Melanocyte of skin (primary cell): ENCODE results near the gene ALG3. TPM values are rescaled to one million over a fixed set of nuclear protein-coding genes. Genes with fewer than 3 reads are reported as not detected.

ENCODE experiments used
- small RNA-seq, 2 donors: library from RNA; depleted of rRNA; stranded (forward); fragments of <200 nt; gene quantifications; one replicate each; pipeline ENCODE3, GENCODE V24; 2012
- total RNA-seq, 2 donors: library from RNA; depleted of rRNA; stranded (reverse); fragments of >200 nt; gene quantifications; 2 replicates each; pipeline ENCODE4 v1.2.3, GENCODE V29; 2012

The ALG3 gene
- 10 to 100 TPM; 68.8 to 88.9 TPM for total RNA-seq

GRCh38 chr3:184248454-184249411 lies at the start of gene ALG3:
Gene ALG3, minus strand, starts transcription at chr3:184248962. Its CDS starts 22 bp downstream, at chr3:184248940.

GRCh38 chr3:184275961-184276910 lies 27.5 kb upstream of the ALG3 start, which contains the start of gene ECE2:
Gene ECE2, plus strand, starts transcription at chr3:184276022. Its CDS starts 132 bp downstream, at chr3:184276154.

DNA sequence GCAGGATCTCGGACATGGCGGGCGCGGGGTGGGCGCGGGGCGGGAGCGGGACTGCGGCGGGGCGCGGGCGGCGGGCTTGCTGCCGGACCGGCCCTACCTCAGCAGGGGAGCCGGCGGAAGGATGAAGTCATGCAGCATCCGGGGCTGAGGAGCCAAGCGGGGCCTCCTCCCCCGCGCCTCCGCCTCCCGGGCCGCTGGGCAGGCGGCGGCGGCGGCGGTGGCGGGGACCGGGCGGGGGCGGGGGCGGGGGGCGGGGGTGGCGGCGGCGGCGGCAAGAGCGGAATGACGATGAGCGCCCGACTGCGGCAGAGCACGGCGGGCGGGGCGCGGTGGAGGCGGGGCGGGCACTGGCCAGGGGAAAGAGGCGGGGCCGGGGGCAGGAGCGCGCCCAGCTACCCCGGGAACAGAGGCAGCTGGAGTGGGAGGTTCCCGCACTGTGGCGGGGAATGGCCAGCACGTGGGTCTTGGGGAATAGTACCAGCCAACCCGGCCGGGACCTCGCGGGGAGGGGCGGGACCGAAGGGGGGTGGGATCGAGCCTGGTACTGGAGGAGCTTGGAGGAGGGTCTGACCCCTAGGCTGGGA lies 12.6 kb upstream of the ALG3 start, which contains the start of gene CAMK2N2:
Gene CAMK2N2 (minus strand): TSS at position 284 of the 584 bp plus-strand sequence. CDS start 268 bp downstream, at position 16.

DNA sequence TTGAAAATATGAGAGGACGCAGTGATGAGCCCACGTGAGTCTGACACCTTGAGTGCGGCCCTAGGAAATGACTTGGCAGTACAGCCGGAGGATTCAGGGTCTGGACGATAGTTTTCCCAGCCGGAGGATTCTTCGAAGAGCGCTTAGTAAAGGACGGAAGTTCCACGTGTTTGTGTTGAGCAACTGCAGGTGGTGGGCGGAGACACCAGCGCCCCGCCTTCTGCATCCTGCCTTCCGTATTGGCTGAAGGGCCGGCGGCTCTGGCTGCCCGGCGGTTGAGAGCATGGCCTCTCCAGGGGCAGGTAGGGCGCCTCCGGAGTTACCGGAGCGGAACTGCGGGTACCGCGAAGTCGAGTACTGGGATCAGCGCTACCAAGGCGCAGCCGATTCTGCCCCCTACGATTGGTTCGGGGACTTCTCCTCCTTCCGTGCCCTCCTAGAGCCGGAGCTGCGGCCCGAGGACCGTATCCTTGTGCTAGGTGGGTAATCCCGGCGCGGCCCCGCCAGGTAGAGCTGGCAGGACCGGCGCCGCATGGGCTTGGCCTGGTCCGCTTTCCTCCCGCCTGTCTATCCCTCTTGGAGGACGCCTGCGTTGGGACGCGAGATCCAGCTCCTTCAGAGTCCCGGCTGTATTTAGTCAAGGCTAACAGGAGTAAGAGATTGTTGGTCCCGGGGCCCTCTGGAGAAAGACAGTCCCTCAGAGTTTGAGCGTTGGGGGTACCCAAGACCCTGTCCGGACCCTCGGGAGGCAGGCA lies 827 bp upstream of the ALG3 start, which contains the start of gene EEF1AKMT4:
Gene EEF1AKMT4 (plus strand): TSS at position 261 of the 755 bp plus-strand sequence. CDS start 23 bp downstream, at position 284.

GRCh38 chr3:184229394-184230080 lies 19.2 kb downstream of the ALG3 start, which contains the start of gene VWA5B2:
Gene VWA5B2, plus strand, starts transcription at chr3:184229585. Its CDS starts 944 bp downstream, at chr3:184230529.

Small RNA genes within 50 kb of the gene (small RNA-seq; reads per million reads assigned to genes)
- gene MIR1224 = 0 reads per million in 2 donors

Other genes with a start within 250 kb of the ALG3 start
- gene ABCC5, start 231.1 kb downstream of the ALG3 start, total RNA-seq = 10 to 100 TPM; 20.0 to 21.6 TPM
- not detected for gene HTR3D, start 217.2 kb downstream of the ALG3 start, total RNA-seq
- not detected for gene HTR3C, start 195.9 kb downstream of the ALG3 start, total RNA-seq
- not detected for gene HTR3E, start 151.9 kb downstream of the ALG3 start, total RNA-seq
- 10 to 100 TPM; 35.4 to 45.6 TPM for gene EIF2B5, start 113.6 kb downstream of the ALG3 start, total RNA-seq
- gene DVL3, start 93.6 kb downstream of the ALG3 start, total RNA-seq = 10 to 100 TPM; 41.0 to 54.7 TPM
- gene AP2M1, start 74.1 kb downstream of the ALG3 start, total RNA-seq = 100 to 1,000 TPM; 214 to 239 TPM
- gene ABCF3, start 62.8 kb downstream of the ALG3 start, total RNA-seq = 10 to 100 TPM; 39.9 to 52.9 TPM
- not detected for gene VWA5B2, start 19.4 kb downstream of the ALG3 start, total RNA-seq
- 1 to 10 TPM; 3.8 to 9.0 TPM for gene EEF1AKMT4, start 710 bp upstream of the ALG3 start, total RNA-seq
- gene CAMK2N2, start 12.6 kb upstream of the ALG3 start, total RNA-seq = under 1 TPM; 0.33 to 0.69 TPM
- gene ECE2, start 27.1 kb upstream of the ALG3 start, total RNA-seq = not detected
- 100 to 1,000 TPM; 324 to 411 TPM for gene PSMD2, start 50.3 kb upstream of the ALG3 start, total RNA-seq
- gene EIF4G1, start 65.6 kb upstream of the ALG3 start, total RNA-seq = 100 to 1,000 TPM; 191 to 328 TPM
- gene FAM131A, start 88.6 kb upstream of the ALG3 start, total RNA-seq = 10 to 100 TPM; 15.7 to 22.7 TPM
- gene CLCN2, start 112.6 kb upstream of the ALG3 start, total RNA-seq = 1 to 10 TPM; 4.1 to 6.7 TPM
- gene POLR2H, start 112.7 kb upstream of the ALG3 start, total RNA-seq = 100 to 1,000 TPM in 1 of 2 donors, 10 to 100 TPM in 1; 40.3 to 102 TPM
- not detected for gene THPO, start 129.2 kb upstream of the ALG3 start, total RNA-seq
- gene CHRD, start 131.1 kb upstream of the ALG3 start, total RNA-seq = under 1 TPM in 1 of 2 donors, not detected in 1; 0.34 TPM